H1 (cell line): Measurements from ENCODE around the gene LMBR1. TPM values are rescaled to one million over a fixed set of nuclear protein-coding genes. Genes with fewer than 3 reads are reported as not detected.

Experiments used
- CTCF ChIA-PET: fragments of 300-600 bp; sonication (Branson Sonifier 250); formaldehyde crosslinking; loops from one replicate; lab custom pipeline; 2021; ENCODE audit not compliant: partially characterized antibody; lab: Charles Lee
- POLR2A ChIA-PET: fragments of 300-600 bp; sonication (Branson Sonifier 250); formaldehyde crosslinking; loops from one replicate; lab custom pipeline; 2021; ENCODE audit warnings: inconsistent platforms; ENCODE audit not compliant: partially characterized antibody; lab: Charles Lee
- DNase-seq, 2 experiments: peaks; one replicate each; pipeline versions ENCODE4 v3.0.0 to v3.0.0-alpha.2; 2010 to 2022; ENCODE audit warnings: low spot score in 2 of 2, low read depth in 1 of 2, mixed read lengths in 1 of 2
- FAIRE-seq: peaks from 2 replicates; lab custom pipeline; 2011; peaks lifted over from hg19 to GRCh38; lab: Jason Lieb, UNC
- H2AFZ ChIP-seq: 2 replicates; pipeline ENCODE4 v1.8.1; 2012; ENCODE audit warnings: low read length, inconsistent platforms
- H2AK5ac ChIP-seq: 2 replicates; pipeline ENCODE4 v1.6.1; 2013; ENCODE audit warnings: low read depth, low read length
- H2BK120ac ChIP-seq: replicated peaks from 2 replicates; pipeline ENCODE3; 2013; ENCODE audit warnings: low read depth, low read length, inconsistent platforms
- H2BK12ac ChIP-seq: 2 replicates; pipeline ENCODE4 v1.6.1; 2013; ENCODE audit warnings: low read depth, low read length
- H2BK15ac ChIP-seq: 2 replicates; pipeline ENCODE4 v1.6.1; 2013; ENCODE audit warnings: low read length
- H2BK20ac ChIP-seq: 2 replicates; pipeline ENCODE4 v1.6.1; 2013; ENCODE audit warnings: low read length
- H2BK5ac ChIP-seq: 2 replicates; pipeline ENCODE4 v1.6.1; 2013; ENCODE audit warnings: low read depth, low read length
- H3K14ac ChIP-seq: 2 replicates; pipeline ENCODE4 v1.6.1; 2013; ENCODE audit warnings: inconsistent platforms; ENCODE audit not compliant: insufficient read length
- H3K18ac ChIP-seq: 2 replicates; pipeline ENCODE4 v1.6.1; 2013; ENCODE audit warnings: low read length; ENCODE audit errors: extremely low read depth
- H3K23ac ChIP-seq: 2 replicates; pipeline ENCODE4 v1.6.1; 2013; ENCODE audit warnings: inconsistent platforms; ENCODE audit not compliant: insufficient read length
- H3K23me2 ChIP-seq: 2 replicates; pipeline ENCODE4 v1.6.1; 2013; ENCODE audit warnings: low read depth, low read length
- H3K27ac ChIP-seq: 2 replicates; pipeline ENCODE4 v1.6.1; 2011; ENCODE audit warnings: low read depth, low read length, inconsistent platforms
- H3K27me3 ChIP-seq, 4 experiments: replicated peaks in 1 of 4; 1 replicate in 1 of 4; 2 replicates in 3 of 4; pipeline versions ENCODE4 v1.6.1 to v1.8.1; 2011 to 2013; ENCODE audit warnings: low read length in 3 of 4, mild to moderate bottlenecking in 3 of 4, inconsistent platforms in 2 of 4, mixed read lengths in 2 of 4, moderate library complexity in 1 of 4; ENCODE audit not compliant: control insufficient read depth in 3 of 4, insufficient read depth in 3 of 4; ENCODE audit errors: extremely low read depth in 1 of 4
- H3K36me3 ChIP-seq, 4 experiments: 2 replicates each; pipeline versions ENCODE4 v1.6.1 to v1.8.1; 2011 to 2013; ENCODE audit warnings: mild to moderate bottlenecking in 4 of 4, low read length in 3 of 4, moderate library complexity in 2 of 4, control low read depth in 1 of 4, inconsistent platforms in 1 of 4; ENCODE audit not compliant: insufficient read depth in 4 of 4, control insufficient read depth in 2 of 4
- H3K4ac ChIP-seq: replicated peaks from 2 replicates; pipeline ENCODE3; 2013; ENCODE audit warnings: low read length, low read depth, mixed read lengths, inconsistent platforms; ENCODE audit not compliant: insufficient read length
- H3K4me1 ChIP-seq, 4 experiments: replicated peaks in 1 of 4; 1 replicate in 1 of 4; 2 replicates in 3 of 4; pipeline versions ENCODE4 v1.6.1 to v1.8.1; 2011 to 2013; ENCODE audit warnings: low read length in 3 of 4, inconsistent platforms in 2 of 4, mixed read lengths in 1 of 4; ENCODE audit not compliant: insufficient read depth in 4 of 4, control insufficient read depth in 3 of 4
- H3K4me2 ChIP-seq, 2 experiments: 2 replicates each; pipeline versions ENCODE4 v1.6.1 to v1.8.1; 2011 to 2013; ENCODE audit warnings: low read depth in 2 of 2, low read length in 2 of 2, control low read depth in 1 of 2, inconsistent platforms in 1 of 2, mild to moderate bottlenecking in 1 of 2; ENCODE audit not compliant: insufficient read depth in 1 of 2
- H3K4me3 ChIP-seq, 4 experiments: fragments of 200-600, 300-600 bp in 1 of 4; sonication (generic), shearing (Covaris generic), sonication (Bioruptor Twin) in 1 of 4; 2 replicates each; pipeline versions ENCODE4 v1.5.1 to v1.8.1; 2011 to 2016; ENCODE audit warnings: low read length in 4 of 4, low read depth in 3 of 4, control low read depth in 2 of 4, inconsistent platforms in 2 of 4, mild to moderate bottlenecking in 2 of 4, mixed read lengths in 1 of 4, moderate library complexity in 1 of 4; ENCODE audit not compliant: insufficient read depth in 2 of 4; ENCODE audit errors: extremely low read depth in 1 of 4
- H3K56ac ChIP-seq: replicated peaks from 2 replicates; pipeline ENCODE3; 2013; ENCODE audit warnings: low read depth, mild to moderate bottlenecking, mixed read lengths, low read length, inconsistent platforms; ENCODE audit not compliant: insufficient read length
- H3K79me1 ChIP-seq: 2 replicates; pipeline ENCODE4 v1.6.1; 2013; ENCODE audit warnings: low read depth, low read length, control low read depth
- H3K79me2 ChIP-seq, 2 experiments: 2 replicates each; pipeline versions ENCODE4 v1.6.1 to v1.8.1; 2012 to 2013; ENCODE audit warnings: low read length in 2 of 2, mild to moderate bottlenecking in 2 of 2, inconsistent platforms in 1 of 2; ENCODE audit not compliant: insufficient read depth in 2 of 2, control insufficient read depth in 1 of 2
- H3K9ac ChIP-seq, 4 experiments: replicated peaks in 1 of 4; 1 replicate in 1 of 4; 2 replicates in 3 of 4; pipeline versions ENCODE4 v1.6.1 to v1.8.1; 2011 to 2013; ENCODE audit warnings: low read depth in 3 of 4, low read length in 3 of 4, control low read depth in 2 of 4, mild to moderate bottlenecking in 2 of 4, moderate library complexity in 2 of 4, inconsistent platforms in 1 of 4; ENCODE audit errors: extremely low read depth in 1 of 4
- H3K9me3 ChIP-seq, 2 experiments: 2 replicates each; pipeline versions ENCODE4 v1.6.1 to v1.8.1; 2012 to 2013; ENCODE audit warnings: mild to moderate bottlenecking in 2 of 2, moderate library complexity in 2 of 2, control low read depth in 1 of 2, inconsistent platforms in 1 of 2, low read depth in 1 of 2, low read length in 1 of 2, mixed read lengths in 1 of 2; ENCODE audit not compliant: insufficient read depth in 2 of 2
- H4K20me1 ChIP-seq, 2 experiments: replicated peaks in 1 of 2; 2 replicates each; pipeline versions ENCODE3 to v1.8.1; 2011 to 2013; ENCODE audit warnings: inconsistent platforms in 2 of 2, low read length in 2 of 2, mild to moderate bottlenecking in 1 of 2; ENCODE audit not compliant: insufficient read depth in 2 of 2, control insufficient read depth in 1 of 2
- H4K5ac ChIP-seq: 2 replicates; pipeline ENCODE4 v1.6.1; 2013; ENCODE audit warnings: low read length, low read depth, mixed read lengths, inconsistent platforms; ENCODE audit not compliant: insufficient read length
- H4K8ac ChIP-seq: 2 replicates; pipeline ENCODE4 v1.8.0; 2013; ENCODE audit warnings: mild to moderate bottlenecking, moderate library complexity, low read length, inconsistent platforms; ENCODE audit not compliant: insufficient read depth; ENCODE audit errors: extremely low read depth
- H4K91ac ChIP-seq: replicated peaks from 2 replicates; pipeline ENCODE3; 2013; ENCODE audit warnings: low read length, mixed read lengths, inconsistent platforms; ENCODE audit not compliant: insufficient read length
- ATF2 ChIP-seq: IDR thresholded peaks from 2 replicates; pipeline ENCODE4 v1.6.1; 2012; ENCODE audit warnings: low read length, inconsistent platforms
- CEBPB ChIP-seq: IDR thresholded peaks from 2 replicates; pipeline ENCODE4 v1.6.1; 2012; ENCODE audit warnings: low read depth, low read length
- GABPA ChIP-seq: IDR thresholded peaks from 2 replicates; pipeline ENCODE4 v1.6.1; 2011; ENCODE audit warnings: mild to moderate bottlenecking, low read length, moderate library complexity, borderline replicate concordance; ENCODE audit not compliant: insufficient read depth
- JUND ChIP-seq: IDR thresholded peaks from 2 replicates; pipeline ENCODE4 v1.6.1; 2011; ENCODE audit warnings: mild to moderate bottlenecking, improper control_type of control experiment, low read length
- MAFK ChIP-seq: IDR thresholded peaks from 2 replicates; pipeline ENCODE4 v1.6.1; 2012; ENCODE audit warnings: low read depth, mild to moderate bottlenecking, improper control_type of control experiment, low read length
- MAX ChIP-seq: IDR thresholded peaks from 2 replicates; pipeline ENCODE4 v1.6.1; 2012; ENCODE audit warnings: inconsistent platforms
- NANOG ChIP-seq: IDR thresholded peaks from 2 replicates; pipeline ENCODE4 v1.6.1; 2011; ENCODE audit warnings: low read length, low read depth, mild to moderate bottlenecking, inconsistent platforms; ENCODE audit not compliant: insufficient read depth, poor library complexity, severe bottlenecking
- POLR2AphosphoS5 ChIP-seq: IDR thresholded peaks from 2 replicates; pipeline ENCODE4 v1.6.1; 2011; ENCODE audit warnings: low read depth, low read length
- SAP30 ChIP-seq: fragments of 300-600 bp; sonication (generic); IDR thresholded peaks from 2 replicates; pipeline ENCODE4 v1.7.1; 2012; ENCODE audit warnings: low read length, moderate library complexity, mild to moderate bottlenecking, inconsistent platforms; ENCODE audit not compliant: insufficient read depth, insufficient replicate concordance
- SIRT6 ChIP-seq: IDR thresholded peaks from one replicate; pipeline ENCODE4 v1.7.1; 2012; ENCODE audit warnings: low read length, inconsistent platforms
- TAF1 ChIP-seq: IDR thresholded peaks from 2 replicates; pipeline ENCODE4 v1.6.1; 2011; ENCODE audit warnings: mild to moderate bottlenecking, low read depth, low read length
- YY1 ChIP-seq: IDR thresholded peaks from 2 replicates; pipeline ENCODE4 v1.6.1; 2011; ENCODE audit warnings: low read depth, mild to moderate bottlenecking, low read length
- WGBS, 2 experiments: shearing (Covaris generic) in 1 of 2; methylation state at CpG; one replicate each; pipeline versions ENCODE4 v1.1.6 to v1.1.7; 2013 to 2015; ENCODE audit warnings: low lambda C conversion rate in 2 of 2, mixed read lengths in 2 of 2, inconsistent platforms in 1 of 2, low coverage in 1 of 2, missing lambda C conversion rate in 1 of 2; ENCODE audit not compliant: insufficient replicate concordance in 2 of 2, insufficient coverage in 1 of 2, insufficient read length in 1 of 2; ENCODE audit errors: extremely low coverage in 1 of 2, missing lambda C conversion rate in 1 of 2; 5-methylcytosine and 5-hydroxymethylcytosine counted together
- polyA plus RNA-seq, 7 experiments: library from polyadenylated mRNA; depleted of rRNA in 3 of 7; stranded (reverse) in 5 of 7; unstranded in 2 of 7; fragments of >200 nt in 5 of 7; fragments of 200-250 nt in 2 of 7; gene quantifications; 1 replicate in 5 of 7; 2 replicates in 1 of 7; 4 replicates in 1 of 7; pipeline versions ENCODE4 v1.2.1 to v1.2.3, GENCODE V29; 2011 to 2013; ENCODE audit warnings: missing spikeins in 2 of 7, mixed read lengths in 2 of 7
- total RNA-seq: library from RNA; stranded (reverse); fragmentation: NEBNext Ultra II Directional; extraction: Animal tissue kit (Norgen Biotek cat#: 25700); gene quantifications from 2 replicates; pipeline ENCODE4 v1.2.1, GENCODE V29; 2021

The LMBR1 gene
- total and polyA plus RNA-seq, 2 of the 8 experiments (the other 6 are each of a cell fraction or from before 2014, with no cell fraction given) = 15.1 to 70.4 TPM

GRCh38 chr7:156843157-156843556 is 49.8 kb downstream of the LMBR1 start:
- no peak overlapping the region for H2BK5ac ChIP-seq
- H2AFZ ChIP-seq = no peak overlapping the region
- H3K14ac ChIP-seq = no peak overlapping the region
- H2AK5ac ChIP-seq = no peak overlapping the region
- H3K4ac ChIP-seq = no peak overlapping the region
- H4K8ac ChIP-seq = no peak overlapping the region
- H2BK20ac ChIP-seq = no peak overlapping the region
- no peaks in the 10 kb centered on the region for H3K36me3 ChIP-seq
- no peak overlapping the region for H4K91ac ChIP-seq
- H3K79me1 ChIP-seq = peaks cover 11% of the 10 kb centered on the region
- FAIRE-seq = no peak
- no peak overlapping the region for H3K18ac ChIP-seq
- no peaks in the 10 kb centered on the region for H3K27me3 ChIP-seq
- H3K9ac ChIP-seq = no peak overlapping the region
- H3K23me2 ChIP-seq = no peaks in the 10 kb centered on the region
- WGBS, 2 experiments = 90% methylated on average over 2 of the region's 2 CpGs; no CpG with 5 or more reads in 1 of the 2 experiments
- H3K9me3 ChIP-seq = no peaks in the 10 kb centered on the region
- no peak overlapping the region for H2BK120ac ChIP-seq
- peaks cover 0 to 72% of the 10 kb centered on the region in 2 experiments; a peak in 3 of 4 replicates for H3K79me2 ChIP-seq
- H3K23ac ChIP-seq = no peak overlapping the region
- no peak overlapping the region for H3K27ac ChIP-seq
- ChIA-PET POLR2A (no interaction called here), CTCF (interaction anchor here (1.2 to 1.7 kb wide), 2 partner anchors 14 to 23 kb away, joined by 5 to 6 read pairs; no protein-coding TSS in a partner anchor)
- peaks cover 0 to 2% of the 10 kb centered on the region in 2 experiments for H4K20me1 ChIP-seq
- H2BK15ac ChIP-seq = no peak overlapping the region
- no peak overlapping the region for H3K4me3 ChIP-seq
- no peak overlapping the region for H3K56ac ChIP-seq
- no peak overlapping the region for H4K5ac ChIP-seq
- DNase-seq = no peak
- no peak overlapping the region for H2BK12ac ChIP-seq
- no peak overlapping the region for H3K4me2 ChIP-seq
- H3K4me1 ChIP-seq = no peaks in the 10 kb centered on the region; a peak in 1 of 7 replicates
- TF ChIP-seq CEBPB (no peak), NANOG (no peak), ATF2 (no peak), SAP30 (no peak), TAF1 (no peak), MAX (no peak), SIRT6 (no peak), POLR2AphosphoS5 (no peak), MAFK (no peak), GABPA (no peak), YY1 (no peak), JUND (no peak)
